ENCODE measurements around the gene PHETA1. TPM values are rescaled to one million over a fixed set of nuclear protein-coding genes. Genes with fewer than 3 reads are reported as not detected.

The PHETA1 gene
- total RNA-seq, 1 experiment from 2014 or later: 16.3 TPM

- TF ChIP-seq SIN3A (IDR thresholded peaks at IDR 0.05; ENCODE audit: borderline replicate concordance, insufficient read depth, low read depth, low read length): no peak
- TF ChIP-seq, protein P1, sequence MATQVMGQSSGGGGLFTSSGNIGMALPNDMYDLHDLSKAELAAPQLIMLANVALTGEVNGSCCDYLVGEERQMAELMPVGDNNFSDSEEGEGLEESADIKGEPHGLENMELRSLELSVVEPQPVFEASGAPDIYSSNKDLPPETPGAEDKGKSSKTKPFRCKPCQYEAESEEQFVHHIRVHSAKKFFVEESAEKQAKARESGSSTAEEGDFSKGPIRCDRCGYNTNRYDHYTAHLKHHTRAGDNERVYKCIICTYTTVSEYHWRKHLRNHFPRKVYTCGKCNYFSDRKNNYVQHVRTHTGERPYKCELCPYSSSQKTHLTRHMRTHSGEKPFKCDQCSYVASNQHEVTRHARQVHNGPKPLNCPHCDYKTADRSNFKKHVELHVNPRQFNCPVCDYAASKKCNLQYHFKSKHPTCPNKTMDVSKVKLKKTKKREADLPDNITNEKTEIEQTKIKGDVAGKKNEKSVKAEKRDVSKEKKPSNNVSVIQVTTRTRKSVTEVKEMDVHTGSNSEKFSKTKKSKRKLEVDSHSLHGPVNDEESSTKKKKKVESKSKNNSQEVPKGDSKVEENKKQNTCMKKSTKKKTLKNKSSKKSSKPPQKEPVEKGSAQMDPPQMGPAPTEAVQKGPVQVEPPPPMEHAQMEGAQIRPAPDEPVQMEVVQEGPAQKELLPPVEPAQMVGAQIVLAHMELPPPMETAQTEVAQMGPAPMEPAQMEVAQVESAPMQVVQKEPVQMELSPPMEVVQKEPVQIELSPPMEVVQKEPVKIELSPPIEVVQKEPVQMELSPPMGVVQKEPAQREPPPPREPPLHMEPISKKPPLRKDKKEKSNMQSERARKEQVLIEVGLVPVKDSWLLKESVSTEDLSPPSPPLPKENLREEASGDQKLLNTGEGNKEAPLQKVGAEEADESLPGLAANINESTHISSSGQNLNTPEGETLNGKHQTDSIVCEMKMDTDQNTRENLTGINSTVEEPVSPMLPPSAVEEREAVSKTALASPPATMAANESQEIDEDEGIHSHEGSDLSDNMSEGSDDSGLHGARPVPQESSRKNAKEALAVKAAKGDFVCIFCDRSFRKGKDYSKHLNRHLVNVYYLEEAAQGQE (IDR thresholded peaks at IDR 0.05; ENCODE audit: insufficient read depth in 1 of 2, low read depth in 2 of 2, low read length in 1 of 2): no peak
- no peak for TF ChIP-seq CTCF (IDR thresholded peaks at IDR 0.05)
- no peak for TF ChIP-seq TCF7L2 (IDR thresholded peaks at IDR 0.05; ENCODE audit: low read depth, low read length)
- intact Hi-C loops (cut with micrococcal nuclease; ENCODE audit: unreplicated experiment): no loop called here
- Histone ChIP-seq H3K36me3 (ENCODE audit: control insufficient read depth, insufficient read depth, low read length) (no peaks in the 10 kb centered on the region), H3K4me1 (ENCODE audit: control insufficient read depth, insufficient read depth, low read length) (peaks cover 4% of the 10 kb centered on the region), H3K9me3 (ENCODE audit: control insufficient read depth, insufficient read depth, low read depth, low read length) (no peaks in the 10 kb centered on the region), H3K27ac (ENCODE audit: low read length) (no peak overlapping the region), H3K4me3 (ENCODE audit: low read depth in 2 of 2, low read length in 2 of 2) (no peak overlapping the region), H3K27me3 (ENCODE audit: control insufficient read depth, insufficient read depth, low read length) (no peaks in the 10 kb centered on the region)
- DNase-seq (ENCODE audit: low read depth, low spot score) (no peak), ATAC-seq (no peak)
- ChIA-PET CTCF (no interaction called here), POLR2A (no interaction called here)
- no TSS peak for BruUV-seq (replicated peaks)
- in situ Hi-C loops (cut with HindIII; ENCODE audit: low pct_unique_long_range_greater_than_20kb, low sequenced_read_pairs): no loop called here
Observed at GRCh38 chr12:111361073-111361716, 7.7 kb downstream of the PHETA1 start.

DNA sequence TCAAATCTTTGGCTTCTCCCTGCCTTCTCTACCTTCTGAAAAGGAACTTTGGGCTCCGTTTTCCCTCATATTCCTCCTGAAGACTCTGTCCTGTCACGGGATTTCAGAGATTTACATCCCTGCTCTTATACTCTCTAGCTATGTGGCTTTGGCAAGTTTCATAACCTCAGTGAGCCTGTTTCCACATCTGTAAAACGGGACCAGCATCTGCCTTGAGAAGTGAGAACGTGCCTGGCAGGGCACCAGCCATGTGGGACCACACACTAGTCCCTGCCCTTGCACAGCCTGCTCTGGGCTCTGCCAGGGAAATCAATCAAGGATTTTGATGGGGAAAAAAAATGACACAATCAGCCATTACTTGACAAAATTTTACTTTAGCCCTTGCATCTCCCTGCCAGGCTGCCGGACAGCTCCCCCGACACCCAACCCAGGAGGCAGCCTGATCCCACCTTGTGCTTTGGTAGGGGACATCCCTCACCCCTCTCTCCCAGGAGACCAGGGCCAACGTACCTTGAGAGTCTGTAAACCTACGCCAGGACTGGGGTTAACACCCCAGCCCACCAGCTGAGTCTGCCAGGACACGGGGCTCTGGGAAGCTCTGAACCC lies 8.5 kb downstream of the PHETA1 start:
- POLR2A ChIA-PET: no interaction called here
- intact Hi-C loops (cut with micrococcal nuclease; ENCODE audit: unreplicated experiment): no loop called here
- no TSS peak for BruUV-seq (replicated peaks)
- Histone ChIP-seq H3K4me1 (ENCODE audit: control insufficient read depth, insufficient read depth, low read length) (peaks cover 4% of the 10 kb centered on the region), H3K4me3 (ENCODE audit: low read depth in 2 of 2, low read length in 2 of 2) (no peak overlapping the region), H3K36me3 (ENCODE audit: control insufficient read depth, insufficient read depth, low read length) (no peaks in the 10 kb centered on the region), H3K9me3 (ENCODE audit: control insufficient read depth, insufficient read depth, low read depth, low read length) (no peaks in the 10 kb centered on the region), H3K27me3 (ENCODE audit: control insufficient read depth, insufficient read depth, low read length) (no peaks in the 10 kb centered on the region), H3K27ac (ENCODE audit: low read length) (no peak overlapping the region)
- DNase-seq (ENCODE audit: low read depth, low spot score) (no peak), ATAC-seq (no peak)
- TF ChIP-seq POLR2AphosphoS5 (IDR thresholded peaks at IDR 0.05; ENCODE audit: low read depth, low read length) (no peak), CTCF (IDR thresholded peaks at IDR 0.05) (no peak), SIN3A (IDR thresholded peaks at IDR 0.05; ENCODE audit: borderline replicate concordance, insufficient read depth, low read depth, low read length) (no peak), TCF7L2 (IDR thresholded peaks at IDR 0.05; ENCODE audit: low read depth, low read length) (no peak)
- CTCF ChIA-PET: no interaction called here
- in situ Hi-C loops (cut with HindIII; ENCODE audit: low pct_unique_long_range_greater_than_20kb, low sequenced_read_pairs): no loop called here

All from Panc1 (cell line).